H1 (cell line): Measurements from ENCODE around the gene GSDMA. TPM values are rescaled to one million over a fixed set of nuclear protein-coding genes. Genes with fewer than 3 reads are reported as not detected.

ENCODE experiments used
- BCL11A ChIP-seq, 2 experiments: IDR thresholded peaks; one replicate each; pipeline ENCODE4 v1.6.1; 2011; ENCODE audit warnings: low read depth in 2 of 2, low read length in 2 of 2, mild to moderate bottlenecking in 2 of 2
- SP1 ChIP-seq: IDR thresholded peaks from 2 replicates; pipeline ENCODE4 v1.6.1; 2011; ENCODE audit warnings: low read depth, low read length
- polyA plus RNA-seq, 7 experiments: library from polyadenylated mRNA; depleted of rRNA in 3 of 7; stranded (reverse) in 5 of 7; unstranded in 2 of 7; fragments of >200 nt in 5 of 7; fragments of 200-250 nt in 2 of 7; gene quantifications; 1 replicate in 5 of 7; 2 replicates in 1 of 7; 4 replicates in 1 of 7; pipeline versions ENCODE4 v1.2.1 to v1.2.3, GENCODE V29; 2011 to 2013; ENCODE audit warnings: missing spikeins in 2 of 7, mixed read lengths in 2 of 7
- total RNA-seq: library from RNA; stranded (reverse); fragmentation: NEBNext Ultra II Directional; extraction: Animal tissue kit (Norgen Biotek cat#: 25700); gene quantifications from 2 replicates; pipeline ENCODE4 v1.2.1, GENCODE V29; 2021

Gene GSDMA
- total and polyA plus RNA-seq, 2 of the 8 experiments (the other 6 are each of a cell fraction or from before 2014, with no cell fraction given): 0.03 TPM; not detected in 1

- TF ChIP-seq BCL11A (IDR thresholded peaks at IDR 0.05; ENCODE audit: low read depth in 2 of 2, low read length in 2 of 2): no peak
- TF ChIP-seq SP1: no peak
- TF ChIP-seq, all 59 proteins: peak for 0
These were observed 43.6 kb upstream of the GSDMA start (continued) for GRCh38 chr17:39919087-39919683.
